Loucy (cell line): Measurements from ENCODE around the gene POT1.

ENCODE experiments used
- H2AFZ ChIP-seq: fragments of 200-600 bp; sonication (generic); 2 replicates; pipeline ENCODE4 v1.6.0; 2016; ENCODE audit warnings: antibody characterized with exemption, mild to moderate bottlenecking, low read length, moderate library complexity
- H3F3A ChIP-seq: fragments of 200-600 bp; 2 replicates; pipeline ENCODE4 v1.6.0; 2016; ENCODE audit warnings: antibody characterized with exemption, low read depth, mild to moderate bottlenecking
- H3K27me3 ChIP-seq: fragments of 200-600 bp; sonication (generic); 2 replicates; pipeline ENCODE4 v1.6.1; 2014; ENCODE audit warnings: low read length, mild to moderate bottlenecking; ENCODE audit not compliant: insufficient read depth, poor library complexity, severe bottlenecking
- H3K36me3 ChIP-seq: fragments of 200-600 bp; sonication (generic); 2 replicates; pipeline ENCODE4 v1.6.1; 2016; ENCODE audit warnings: low read length; ENCODE audit not compliant: insufficient read depth
- H3K4me1 ChIP-seq: fragments of 200-600 bp; sonication (generic); 2 replicates; pipeline ENCODE4 v1.5.1; 2014; ENCODE audit warnings: low read length, mild to moderate bottlenecking; ENCODE audit not compliant: insufficient read depth, poor library complexity, severe bottlenecking
- H3K4me2 ChIP-seq: fragments of 200-600 bp; sonication (generic); 2 replicates; pipeline ENCODE4 v1.6.0; 2014; ENCODE audit warnings: antibody characterized with exemption, low read length, low read depth, mild to moderate bottlenecking; ENCODE audit not compliant: poor library complexity, severe bottlenecking
- H3K4me3 ChIP-seq: fragments of 200-600 bp; sonication (generic); 2 replicates; pipeline ENCODE4 v1.5.1; 2014; ENCODE audit warnings: low read length, mild to moderate bottlenecking, mixed read lengths; ENCODE audit not compliant: poor library complexity, severe bottlenecking
- H3K79me2 ChIP-seq: fragments of 200-600 bp; sonication (generic); 2 replicates; pipeline ENCODE4 v1.6.1; 2014; ENCODE audit warnings: low read length; ENCODE audit not compliant: insufficient read depth
- H3K9ac ChIP-seq: fragments of 200-600 bp; sonication (generic); 2 replicates; pipeline ENCODE4 v1.6.0; 2014; ENCODE audit warnings: mild to moderate bottlenecking, low read depth, low read length, moderate library complexity; ENCODE audit not compliant: poor library complexity, severe bottlenecking
- H3K9me2 ChIP-seq: fragments of 200-600 bp; sonication (generic); replicated peaks from 2 replicates; pipeline ENCODE4 v1.6.1; 2016; ENCODE audit warnings: low read depth, low read length, mixed read lengths
- H3K9me3 ChIP-seq: fragments of 200-600 bp; sonication (generic); 2 replicates; pipeline ENCODE4 v1.6.1; 2014; ENCODE audit warnings: mild to moderate bottlenecking, antibody characterized with exemption, low read length, low read depth; ENCODE audit not compliant: insufficient read depth
- H4K20me1 ChIP-seq: fragments of 200-600 bp; sonication (generic); 2 replicates; pipeline ENCODE4 v1.6.0; 2014; ENCODE audit warnings: antibody characterized with exemption, low read length, mild to moderate bottlenecking; ENCODE audit not compliant: insufficient read depth, poor library complexity, severe bottlenecking
- EZH2phosphoT487 ChIP-seq: fragments of 200-600 bp; IDR thresholded peaks from 2 replicates; pipeline ENCODE4 v1.6.1; 2018; ENCODE audit warnings: antibody characterized with exemption, mild to moderate bottlenecking, moderate library complexity, borderline replicate concordance
- TF ChIP-seq, protein P1 (sequence below): fragments of 200-600 bp; sonication (generic); conservative IDR thresholded peaks from 2 replicates; pipeline ENCODE4 v1.5.1; 2014; ENCODE audit warnings: mild to moderate bottlenecking, antibody characterized with exemption, low read length

POT1 gene

DNA sequence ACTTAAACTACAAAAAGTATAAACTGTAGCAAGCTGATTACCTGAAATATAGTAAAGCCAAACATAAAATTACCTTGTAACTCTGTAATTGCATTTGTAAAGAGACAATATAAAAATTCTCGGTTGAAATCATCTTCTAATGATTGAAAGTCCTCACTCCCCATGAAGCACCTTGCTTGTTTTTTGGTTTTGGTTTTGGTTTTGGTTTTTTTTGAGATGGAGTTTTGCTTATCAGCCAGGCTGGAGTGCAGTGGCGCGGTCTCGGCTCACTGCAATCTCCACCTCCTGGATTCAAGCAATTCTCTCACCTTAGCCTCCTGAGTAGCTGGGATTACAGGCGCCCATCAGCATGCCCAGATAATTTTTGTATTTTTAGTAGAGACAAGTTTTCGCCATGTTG lies 130.2 kb downstream of the POT1 start:
- no peaks in the 10 kb centered on the region for H3K9me2 ChIP-seq
- no peaks in the 10 kb centered on the region for H4K20me1 ChIP-seq
- H3F3A ChIP-seq: no peaks in the 10 kb centered on the region
- no peaks in the 10 kb centered on the region for H3K36me3 ChIP-seq
- no peak for TF ChIP-seq EZH2phosphoT487
- TF ChIP-seq, protein P1, sequence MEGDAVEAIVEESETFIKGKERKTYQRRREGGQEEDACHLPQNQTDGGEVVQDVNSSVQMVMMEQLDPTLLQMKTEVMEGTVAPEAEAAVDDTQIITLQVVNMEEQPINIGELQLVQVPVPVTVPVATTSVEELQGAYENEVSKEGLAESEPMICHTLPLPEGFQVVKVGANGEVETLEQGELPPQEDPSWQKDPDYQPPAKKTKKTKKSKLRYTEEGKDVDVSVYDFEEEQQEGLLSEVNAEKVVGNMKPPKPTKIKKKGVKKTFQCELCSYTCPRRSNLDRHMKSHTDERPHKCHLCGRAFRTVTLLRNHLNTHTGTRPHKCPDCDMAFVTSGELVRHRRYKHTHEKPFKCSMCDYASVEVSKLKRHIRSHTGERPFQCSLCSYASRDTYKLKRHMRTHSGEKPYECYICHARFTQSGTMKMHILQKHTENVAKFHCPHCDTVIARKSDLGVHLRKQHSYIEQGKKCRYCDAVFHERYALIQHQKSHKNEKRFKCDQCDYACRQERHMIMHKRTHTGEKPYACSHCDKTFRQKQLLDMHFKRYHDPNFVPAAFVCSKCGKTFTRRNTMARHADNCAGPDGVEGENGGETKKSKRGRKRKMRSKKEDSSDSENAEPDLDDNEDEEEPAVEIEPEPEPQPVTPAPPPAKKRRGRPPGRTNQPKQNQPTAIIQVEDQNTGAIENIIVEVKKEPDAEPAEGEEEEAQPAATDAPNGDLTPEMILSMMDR: no peak
- H3K79me2 ChIP-seq: no peaks in the 10 kb centered on the region
- H3K9ac ChIP-seq: no peak overlapping the region
- H3K4me3 ChIP-seq: no peak overlapping the region
- H3K4me1 ChIP-seq: no peaks in the 10 kb centered on the region
- no peaks in the 10 kb centered on the region for H3K27me3 ChIP-seq
- H2AFZ ChIP-seq: no peak overlapping the region
- no peaks in the 10 kb centered on the region for H3K9me3 ChIP-seq
- H3K4me2 ChIP-seq: no peak overlapping the region

- H4K20me1 ChIP-seq: no peaks in the 10 kb centered on the region
- no peak overlapping the region for H3K4me3 ChIP-seq
- H3K4me1 ChIP-seq: no peaks in the 10 kb centered on the region
- H3F3A ChIP-seq: no peaks in the 10 kb centered on the region
- no peaks in the 10 kb centered on the region for H3K36me3 ChIP-seq
- H3K9me2 ChIP-seq: no peaks in the 10 kb centered on the region
- TF ChIP-seq EZH2phosphoT487: no peak
- TF ChIP-seq, protein P1: no peak
- H3K4me2 ChIP-seq: no peak overlapping the region
- H2AFZ ChIP-seq: no peak overlapping the region
- H3K79me2 ChIP-seq: no peaks in the 10 kb centered on the region
- no peaks in the 10 kb centered on the region for H3K9me3 ChIP-seq
- H3K9ac ChIP-seq: no peak overlapping the region
- no peaks in the 10 kb centered on the region for H3K27me3 ChIP-seq
Observed at GRCh38 chr7:124796771-124797170, 132.9 kb downstream of the POT1 start.

- Histone ChIP-seq H3K4me3 (no peak overlapping the region), H3K9me2 (no peaks in the 10 kb centered on the region), H3K9ac (no peak overlapping the region), H3K27me3 (no peaks in the 10 kb centered on the region), H3K4me1 (no peaks in the 10 kb centered on the region), H3K4me2 (no peak overlapping the region), H3K36me3 (no peaks in the 10 kb centered on the region), H3K9me3 (no peaks in the 10 kb centered on the region), H3K79me2 (no peaks in the 10 kb centered on the region), H3F3A (no peaks in the 10 kb centered on the region), H2AFZ (no peak overlapping the region), H4K20me1 (no peaks in the 10 kb centered on the region)
- no peak for TF ChIP-seq EZH2phosphoT487
- TF ChIP-seq, protein P1: no peak
Observed at GRCh38 chr7:124792696-124793095, 136.9 kb downstream of the POT1 start.
